Ascending aorta (tissue), 2 donors: ENCODE results near the gene PRG2. TPM values are rescaled to one million over a fixed set of nuclear protein-coding genes. Genes with fewer than 3 reads are reported as not detected.

Experiments used
- DNase-seq, 2 donors: peaks; one replicate each; pipeline ENCODE4 v3.0.0-alpha.2; 2019; ENCODE audit warnings: low spot score in 2 of 2
- H3K27ac ChIP-seq, 2 donors: fragments of 200-600 bp; sonication (generic); one replicate each; pipeline ENCODE4 v1.5.1; 2016 to 2017; ENCODE audit warnings: mild to moderate bottlenecking in 1 of 2
- H3K27me3 ChIP-seq: fragments of 200-600 bp; sonication (generic); one replicate; pipeline ENCODE4 v1.5.1; 2017
- H3K36me3 ChIP-seq, 2 donors: fragments of 200-600 bp; sonication (generic); one replicate each; pipeline ENCODE4 v1.5.1; 2016
- H3K4me1 ChIP-seq, 2 donors: fragments of 200-600 bp; sonication (generic); one replicate each; pipeline ENCODE4 v1.5.1; 2016 to 2017; ENCODE audit warnings: mild to moderate bottlenecking in 1 of 2
- H3K4me3 ChIP-seq, 2 donors: fragments of 200-600 bp; sonication (generic); one replicate each; pipeline ENCODE4 v1.5.1; 2016 to 2017; ENCODE audit warnings: mild to moderate bottlenecking in 1 of 2
- H3K9me3 ChIP-seq, 2 donors: fragments of 200-600 bp; sonication (generic); one replicate each; pipeline ENCODE4 v1.5.1; 2016
- intact Hi-C: fragments of 100-400 bp; cut with DNase I; formaldehyde crosslinking; loops from one replicate; pipeline ENCODE4 v1.15.1; 2023
- total RNA-seq: library from RNA; depleted of rRNA; stranded (reverse); fragments of >200 nt; gene quantifications from one replicate; pipeline ENCODE4 v1.1.0, GENCODE V29; 2016
- TF ChIP-seq, protein P1 (sequence below), 3 experiments: fragments of 200-600 bp in 2 of 3; fragments of 450-650 bp in 1 of 3; sonication (generic) in 2 of 3; IDR thresholded peaks; one replicate each; pipeline ENCODE4 v1.5.1; 2016 to 2019; ENCODE audit warnings: antibody characterized with exemption in 3 of 3, mild to moderate bottlenecking in 1 of 3, moderate library complexity in 1 of 3

Gene PRG2
- total RNA-seq, 1 donor from 2014 or later, result not detected

DNA sequence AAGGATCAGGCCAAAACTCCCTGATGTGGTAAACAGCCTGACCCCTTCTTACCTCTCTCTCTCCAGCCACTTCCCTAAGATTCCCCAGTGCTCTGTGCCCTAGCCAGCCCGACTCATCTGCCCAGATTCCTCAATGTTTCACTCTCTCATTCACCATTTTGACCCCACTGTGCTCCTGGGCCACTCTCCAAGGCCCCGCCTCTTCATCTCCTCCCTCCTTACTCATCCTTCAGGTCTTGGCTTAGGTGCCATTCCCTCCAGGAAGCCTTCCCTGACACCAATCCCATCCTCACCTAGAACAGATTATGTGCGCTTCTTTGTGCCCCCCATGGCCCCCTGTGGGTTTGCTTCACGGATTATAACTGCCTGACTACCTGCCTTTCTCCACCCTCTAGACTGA, 23.2 kb upstream of the PRG2 start:
- Histone ChIP-seq H3K4me1 (no peaks in the 10 kb centered on the region), H3K9me3 (no peaks in the 10 kb centered on the region), H3K27me3 (no peaks in the 10 kb centered on the region), H3K4me3 (no peak overlapping the region), H3K27ac (no peak overlapping the region), H3K36me3 (peaks cover 80 to 97% of the 10 kb centered on the region in 2 donors)
- intact Hi-C loops, result no loop called here
- TF ChIP-seq, protein P1, sequence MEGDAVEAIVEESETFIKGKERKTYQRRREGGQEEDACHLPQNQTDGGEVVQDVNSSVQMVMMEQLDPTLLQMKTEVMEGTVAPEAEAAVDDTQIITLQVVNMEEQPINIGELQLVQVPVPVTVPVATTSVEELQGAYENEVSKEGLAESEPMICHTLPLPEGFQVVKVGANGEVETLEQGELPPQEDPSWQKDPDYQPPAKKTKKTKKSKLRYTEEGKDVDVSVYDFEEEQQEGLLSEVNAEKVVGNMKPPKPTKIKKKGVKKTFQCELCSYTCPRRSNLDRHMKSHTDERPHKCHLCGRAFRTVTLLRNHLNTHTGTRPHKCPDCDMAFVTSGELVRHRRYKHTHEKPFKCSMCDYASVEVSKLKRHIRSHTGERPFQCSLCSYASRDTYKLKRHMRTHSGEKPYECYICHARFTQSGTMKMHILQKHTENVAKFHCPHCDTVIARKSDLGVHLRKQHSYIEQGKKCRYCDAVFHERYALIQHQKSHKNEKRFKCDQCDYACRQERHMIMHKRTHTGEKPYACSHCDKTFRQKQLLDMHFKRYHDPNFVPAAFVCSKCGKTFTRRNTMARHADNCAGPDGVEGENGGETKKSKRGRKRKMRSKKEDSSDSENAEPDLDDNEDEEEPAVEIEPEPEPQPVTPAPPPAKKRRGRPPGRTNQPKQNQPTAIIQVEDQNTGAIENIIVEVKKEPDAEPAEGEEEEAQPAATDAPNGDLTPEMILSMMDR (IDR thresholded peaks at IDR 0.05), result no peak
- no peak for DNase-seq

- Histone ChIP-seq H3K4me3 (no peak overlapping the region), H3K36me3 (peaks cover 67 to 88% of the 10 kb centered on the region in 2 donors), H3K27ac (no peak overlapping the region), H3K27me3 (no peaks in the 10 kb centered on the region), H3K4me1 (peaks cover 0 to 3% of the 10 kb centered on the region in 2 donors), H3K9me3 (no peaks in the 10 kb centered on the region)
- TF ChIP-seq, protein P1 (IDR thresholded peaks at IDR 0.05), result no peak
- DNase-seq, result no peak
- intact Hi-C loops, result no loop called here
These were observed 19.8 kb upstream of the PRG2 start for GRCh38 chr11:57410287-57410686.

- TF ChIP-seq, protein P1 (IDR thresholded peaks at IDR 0.05), result no peak
- no peaks in the 10 kb centered on the region for H3K27me3 ChIP-seq
- no peak for DNase-seq
- intact Hi-C loops, result no loop called here
- no peak overlapping the region for H3K4me3 ChIP-seq
- peaks cover 60 to 80% of the 10 kb centered on the region in 2 donors for H3K36me3 ChIP-seq
- H3K27ac ChIP-seq, result no peak overlapping the region
- peaks cover 0 to 3% of the 10 kb centered on the region in 2 donors for H3K4me1 ChIP-seq
- H3K9me3 ChIP-seq, result no peaks in the 10 kb centered on the region
These were observed 19.1 kb upstream of the PRG2 start for GRCh38 chr11:57409321-57410100.

DNA sequence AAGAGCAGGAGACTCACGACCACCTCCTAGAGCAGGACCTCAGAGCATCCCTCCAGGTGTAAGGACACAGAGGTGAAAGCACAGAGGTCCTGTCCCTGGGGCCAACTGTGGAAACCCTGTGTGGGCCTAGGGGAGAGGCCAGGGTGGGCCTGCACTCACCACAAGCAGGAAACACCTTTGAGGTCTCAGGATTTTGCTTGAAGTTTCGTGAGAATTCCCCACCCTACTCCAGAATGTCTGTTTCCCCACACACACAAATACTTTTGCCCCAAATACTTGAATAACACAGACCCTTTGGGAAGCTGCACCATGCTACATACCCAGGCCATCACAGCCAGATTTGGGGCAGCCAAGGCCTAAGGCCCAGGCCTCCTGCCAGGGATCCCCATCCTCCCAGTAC, 18.3 kb upstream of the PRG2 start:
- intact Hi-C loops, result no loop called here
- Histone ChIP-seq H3K4me1 (peaks cover 0 to 3% of the 10 kb centered on the region in 2 donors), H3K27me3 (no peaks in the 10 kb centered on the region), H3K4me3 (no peak overlapping the region), H3K27ac (no peak overlapping the region), H3K36me3 (peaks cover 52 to 73% of the 10 kb centered on the region in 2 donors), H3K9me3 (no peaks in the 10 kb centered on the region)
- TF ChIP-seq, protein P1 (IDR thresholded peaks at IDR 0.05), result no peak
- DNase-seq, result no peak

DNA sequence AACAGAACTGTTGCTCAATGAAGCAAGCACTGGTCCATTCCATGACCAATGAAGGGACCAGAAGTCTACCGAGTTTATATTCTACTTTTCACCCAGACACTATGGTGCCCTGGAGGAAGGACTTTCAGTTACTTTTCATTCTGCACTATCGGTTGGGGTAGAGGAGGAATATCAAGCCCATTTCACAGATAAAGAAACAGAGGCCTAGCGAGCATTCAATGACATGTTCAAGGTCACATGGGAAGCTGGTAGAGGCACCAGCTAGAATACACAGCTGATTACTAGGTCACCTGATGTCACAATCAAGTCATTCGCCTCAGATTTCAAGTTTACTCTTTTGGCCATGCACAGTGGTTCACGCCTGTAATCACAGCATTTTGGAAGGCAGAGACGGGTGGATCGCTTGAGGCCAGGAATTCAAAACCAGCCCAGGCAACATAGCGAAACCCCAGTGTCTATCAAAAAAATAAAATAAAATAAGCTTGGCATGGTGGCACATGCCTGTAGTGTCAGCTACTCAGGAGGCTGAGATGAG, 17.6 kb upstream of the PRG2 start:
- TF ChIP-seq, protein P1 (IDR thresholded peaks at IDR 0.05), result no peak
- no peak overlapping the region for H3K27ac ChIP-seq
- intact Hi-C loops, result no loop called here
- no peaks in the 10 kb centered on the region for H3K9me3 ChIP-seq
- H3K27me3 ChIP-seq, result no peaks in the 10 kb centered on the region
- no peak overlapping the region for H3K4me3 ChIP-seq
- H3K4me1 ChIP-seq, result peaks cover 0 to 3% of the 10 kb centered on the region in 2 donors
- no peak for DNase-seq
- H3K36me3 ChIP-seq, result peaks cover 45 to 65% of the 10 kb centered on the region in 2 donors
